ENCODE measurements around the gene MST1R. TPM values are rescaled to one million over a fixed set of nuclear protein-coding genes. Genes with fewer than 3 reads are reported as not detected.
A peak's percentile ranks its signal among the peaks of the same experiment; 100 is the strongest.

Gene MST1R
- total RNA-seq, 1 donor from 2014 or later = 6.5 TPM

DNA sequence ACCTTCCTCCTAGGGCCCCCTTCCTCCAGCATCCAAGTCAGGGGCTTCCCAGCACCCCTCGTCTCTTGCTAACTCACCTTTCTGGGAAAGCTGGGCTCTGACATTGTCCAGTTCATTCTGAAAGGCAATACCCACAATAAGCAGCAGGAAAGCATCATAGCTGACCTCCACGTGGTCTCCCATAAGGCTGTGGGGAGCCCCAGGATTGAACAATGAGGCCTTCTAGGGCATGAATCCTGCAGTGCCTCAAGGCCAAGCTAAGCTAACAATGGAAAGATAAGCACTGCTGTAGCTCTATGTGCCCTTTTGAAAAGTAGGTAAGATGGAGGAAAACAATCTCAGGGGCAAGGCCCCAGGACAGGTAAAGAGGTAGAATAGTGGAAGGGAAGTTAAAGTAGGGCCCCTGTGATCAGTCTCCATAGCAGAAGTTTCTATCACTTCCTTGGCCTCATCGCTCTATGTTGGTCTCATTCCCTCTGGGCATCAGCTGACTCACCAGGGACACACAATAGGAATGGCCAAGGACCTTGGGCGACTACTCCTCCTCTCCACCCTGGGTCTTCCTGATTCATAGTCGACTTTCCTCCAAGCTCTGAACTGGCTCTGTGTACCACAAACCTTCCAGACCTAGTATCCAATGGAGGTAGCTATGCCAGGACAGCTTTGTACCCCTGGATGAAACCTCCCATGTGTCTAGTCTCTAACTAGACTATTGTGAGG lies 59.0 kb downstream of the MST1R start:
- DNase-seq (ENCODE audit: low read depth) = no peak
- peaks cover 2% of the 10 kb centered on the region for H3K36me3 ChIP-seq (ENCODE audit: control insufficient read depth, insufficient read depth, low read length)
- H3K27me3 ChIP-seq (ENCODE audit: control insufficient read depth, insufficient read depth, low read length) = no peaks in the 10 kb centered on the region
- TF ChIP-seq, protein P1, sequence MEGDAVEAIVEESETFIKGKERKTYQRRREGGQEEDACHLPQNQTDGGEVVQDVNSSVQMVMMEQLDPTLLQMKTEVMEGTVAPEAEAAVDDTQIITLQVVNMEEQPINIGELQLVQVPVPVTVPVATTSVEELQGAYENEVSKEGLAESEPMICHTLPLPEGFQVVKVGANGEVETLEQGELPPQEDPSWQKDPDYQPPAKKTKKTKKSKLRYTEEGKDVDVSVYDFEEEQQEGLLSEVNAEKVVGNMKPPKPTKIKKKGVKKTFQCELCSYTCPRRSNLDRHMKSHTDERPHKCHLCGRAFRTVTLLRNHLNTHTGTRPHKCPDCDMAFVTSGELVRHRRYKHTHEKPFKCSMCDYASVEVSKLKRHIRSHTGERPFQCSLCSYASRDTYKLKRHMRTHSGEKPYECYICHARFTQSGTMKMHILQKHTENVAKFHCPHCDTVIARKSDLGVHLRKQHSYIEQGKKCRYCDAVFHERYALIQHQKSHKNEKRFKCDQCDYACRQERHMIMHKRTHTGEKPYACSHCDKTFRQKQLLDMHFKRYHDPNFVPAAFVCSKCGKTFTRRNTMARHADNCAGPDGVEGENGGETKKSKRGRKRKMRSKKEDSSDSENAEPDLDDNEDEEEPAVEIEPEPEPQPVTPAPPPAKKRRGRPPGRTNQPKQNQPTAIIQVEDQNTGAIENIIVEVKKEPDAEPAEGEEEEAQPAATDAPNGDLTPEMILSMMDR (IDR thresholded peaks at IDR 0.05; ENCODE audit: insufficient read depth, low read length, poor library complexity, severe bottlenecking) = no peak
- no peak overlapping the region for H3K4me3 ChIP-seq (ENCODE audit: low read depth, low read length)

DNA sequence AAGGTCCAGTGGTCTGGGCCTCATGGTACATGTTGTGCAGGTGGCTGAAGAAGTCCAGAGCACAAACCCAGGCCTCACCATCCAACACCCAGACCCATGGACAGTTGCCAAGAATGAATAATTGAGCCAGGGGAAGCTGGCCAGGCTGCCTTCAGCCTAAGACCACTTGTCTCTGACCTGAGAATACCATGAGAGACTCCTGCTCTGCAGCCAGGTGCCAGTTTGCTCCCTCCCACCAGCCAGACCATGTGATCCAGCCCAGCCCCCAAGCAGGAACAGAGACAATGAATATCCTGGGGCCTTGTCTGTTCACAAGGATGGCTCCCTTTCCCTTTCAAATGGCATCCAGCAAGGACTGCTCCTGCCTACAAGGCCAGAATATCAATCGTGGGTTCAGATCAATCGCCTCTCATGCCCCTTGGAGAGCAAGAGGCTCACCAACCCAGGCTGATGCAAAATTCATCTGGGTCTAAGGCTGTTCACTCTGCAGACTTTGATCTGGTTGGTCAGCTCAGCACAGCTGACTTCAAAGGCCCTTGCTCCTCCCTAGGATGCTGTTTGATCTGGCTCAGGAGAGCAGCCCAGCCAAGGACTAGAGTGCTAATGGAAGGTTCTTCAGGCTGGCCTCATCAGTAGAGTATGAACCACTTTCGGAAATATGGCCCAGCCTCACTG lies 60.7 kb downstream of the MST1R start:
- no peak overlapping the region for H3K4me3 ChIP-seq (ENCODE audit: low read depth, low read length)
- TF ChIP-seq, protein P1 (IDR thresholded peaks at IDR 0.05; ENCODE audit: insufficient read depth, low read length, poor library complexity, severe bottlenecking) = no peak
- H3K36me3 ChIP-seq (ENCODE audit: control insufficient read depth, insufficient read depth, low read length) = peaks cover 2% of the 10 kb centered on the region
- DNase-seq (ENCODE audit: low read depth) = no peak
- no peaks in the 10 kb centered on the region for H3K27me3 ChIP-seq (ENCODE audit: control insufficient read depth, insufficient read depth, low read length)

DNA sequence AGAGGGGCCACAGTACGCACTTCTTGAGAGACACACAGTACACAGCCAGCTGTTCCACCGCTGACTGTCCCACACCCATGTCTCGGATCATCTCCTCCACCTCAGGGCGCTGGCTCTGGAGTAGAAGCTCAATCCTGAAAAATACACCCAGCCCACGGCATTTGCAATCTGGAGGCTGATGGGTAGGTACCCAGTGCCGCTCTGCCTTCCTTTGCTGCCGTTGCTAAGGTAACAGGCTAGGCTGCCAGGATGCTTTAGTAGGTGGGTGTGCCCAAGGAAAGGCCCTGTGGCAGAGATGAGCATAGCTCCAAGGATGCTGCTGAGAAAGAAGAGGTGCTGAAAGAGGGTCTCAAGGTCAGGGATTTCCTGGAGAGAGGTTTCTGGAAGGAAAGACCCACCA lies 61.9 kb downstream of the MST1R start:
- Histone ChIP-seq H3K27me3 (ENCODE audit: control insufficient read depth, insufficient read depth, low read length) (no peaks in the 10 kb centered on the region), H3K36me3 (ENCODE audit: control insufficient read depth, insufficient read depth, low read length) (peaks cover 2% of the 10 kb centered on the region), H3K4me3 (ENCODE audit: low read depth, low read length) (no peak overlapping the region)
- TF ChIP-seq, protein P1 (IDR thresholded peaks at IDR 0.05; ENCODE audit: insufficient read depth, low read length, poor library complexity, severe bottlenecking) = no peak
- no peak for DNase-seq (ENCODE audit: low read depth)

DNA sequence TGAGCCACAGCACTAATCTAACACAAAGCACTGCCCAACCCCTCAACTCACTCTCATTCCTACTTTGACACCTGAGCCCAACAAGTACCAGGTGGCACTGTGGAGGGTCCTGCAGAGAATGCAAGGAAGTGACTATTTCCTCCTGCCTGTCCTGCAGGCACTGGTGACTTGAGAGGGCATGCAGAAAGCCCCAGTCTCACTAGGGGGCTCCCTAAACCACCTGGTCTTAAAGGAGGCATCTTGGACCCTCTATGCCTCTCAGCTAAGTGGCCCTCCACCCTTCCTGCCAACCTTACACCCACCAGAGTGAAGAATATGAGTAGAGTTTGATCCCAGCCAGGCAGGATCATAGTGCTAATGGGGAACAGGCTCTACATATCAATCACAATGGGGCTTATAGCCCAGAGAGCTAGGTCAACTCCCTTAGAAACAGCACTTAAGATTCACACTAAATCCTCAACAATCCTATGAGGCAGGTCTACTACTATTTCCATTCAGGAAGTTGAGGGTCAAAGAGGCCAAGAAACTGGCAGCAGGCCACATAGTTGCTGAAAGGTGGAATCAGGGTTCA lies 62.5 kb downstream of the MST1R start:
- TF ChIP-seq, protein P1 (IDR thresholded peaks at IDR 0.05; ENCODE audit: insufficient read depth, low read length, poor library complexity, severe bottlenecking) = peak; percentile 50
- DNase-seq (ENCODE audit: low read depth) = no peak
- peaks cover 2% of the 10 kb centered on the region for H3K36me3 ChIP-seq (ENCODE audit: control insufficient read depth, insufficient read depth, low read length)
- no peaks in the 10 kb centered on the region for H3K27me3 ChIP-seq (ENCODE audit: control insufficient read depth, insufficient read depth, low read length)
- H3K4me3 ChIP-seq (ENCODE audit: low read depth, low read length) = no peak overlapping the region

DNA sequence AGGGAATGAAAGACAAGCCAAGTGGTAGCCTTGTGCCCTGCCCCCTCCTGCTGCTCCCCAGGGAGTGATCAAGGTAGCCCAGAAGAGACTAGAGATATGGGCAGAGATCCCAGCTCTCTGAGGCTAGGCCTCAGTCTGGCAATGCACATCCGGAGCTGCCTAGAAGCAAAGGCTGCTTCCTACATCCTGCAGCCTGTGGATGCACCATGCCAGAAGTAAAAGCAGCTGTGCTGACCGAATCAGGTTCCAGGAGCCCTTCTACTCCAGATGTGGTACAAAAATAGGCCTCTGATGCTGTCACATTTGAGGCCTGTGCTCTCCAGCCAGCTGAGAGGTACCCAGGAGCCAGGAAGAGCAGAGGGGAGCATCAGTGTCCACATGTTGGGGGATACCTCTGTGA lies 63.3 kb downstream of the MST1R start:
- Histone ChIP-seq H3K4me3 (ENCODE audit: low read depth, low read length) (no peak overlapping the region), H3K27me3 (ENCODE audit: control insufficient read depth, insufficient read depth, low read length) (no peaks in the 10 kb centered on the region), H3K36me3 (ENCODE audit: control insufficient read depth, insufficient read depth, low read length) (peaks cover 2% of the 10 kb centered on the region)
- DNase-seq (ENCODE audit: low read depth) = no peak
- TF ChIP-seq, protein P1 (IDR thresholded peaks at IDR 0.05; ENCODE audit: insufficient read depth, low read length, poor library complexity, severe bottlenecking) = no peak

Measured in kidney epithelial cell (primary cell).